GM19240 (cell line): ENCODE measurements around the gene PIK3CB.
"Not testable (repeated sequence)": the region's sequence is repeated elsewhere in the genome, so short reads cannot be mapped to it uniquely, and the experiment has no call there.

ENCODE experiments used
- DNase-seq: peaks from one replicate; pipeline ENCODE4 v3.0.0; 2011; ENCODE audit warnings: low spot score; ENCODE audit not compliant: insufficient read length

The PIK3CB gene

GRCh38 chr3:138806376-138807080 is 28.2 kb downstream of the PIK3CB start:
- DNase-seq = no peak

GRCh38 chr3:138803006-138803653 is 31.6 kb downstream of the PIK3CB start:
- DNase-seq = no peak

GRCh38 chr3:138802223-138802622 is 32.5 kb downstream of the PIK3CB start:
- DNase-seq = not testable (repeated sequence)

- DNase-seq = no peak
These were observed 32.9 kb downstream of the PIK3CB start for GRCh38 chr3:138801792-138802191.

- DNase-seq = no peak
These were observed 34.5 kb downstream of the PIK3CB start for GRCh38 chr3:138800248-138800647.

GRCh38 chr3:138799822-138800221 is 34.9 kb downstream of the PIK3CB start:
- no peak for DNase-seq

- no peak for DNase-seq
These were observed 37.2 kb downstream of the PIK3CB start for GRCh38 chr3:138797508-138798038.

- DNase-seq = no peak
These were observed 38.0 kb downstream of the PIK3CB start for GRCh38 chr3:138796761-138797160.

GRCh38 chr3:138786788-138787271 is 47.9 kb downstream of the PIK3CB start:
- DNase-seq = no peak

GRCh38 chr3:138785951-138786350 is 48.8 kb downstream of the PIK3CB start:
- DNase-seq = no peak

GRCh38 chr3:138785362-138785857 is 49.3 kb downstream of the PIK3CB start:
- DNase-seq = not testable (repeated sequence)

- DNase-seq = no peak
These were observed 52.0 kb downstream of the PIK3CB start for GRCh38 chr3:138782755-138783154.

GRCh38 chr3:138781012-138781470 is 53.7 kb downstream of the PIK3CB start:
- no peak for DNase-seq

GRCh38 chr3:138778643-138779042 is 56.1 kb downstream of the PIK3CB start:
- DNase-seq = no peak

- DNase-seq = no peak
These were observed 57.8 kb downstream of the PIK3CB start for GRCh38 chr3:138776961-138777360.

- DNase-seq = no peak
These were observed 59.5 kb downstream of the PIK3CB start for GRCh38 chr3:138775254-138775595.

GRCh38 chr3:138774529-138775253 is 60.0 kb downstream of the PIK3CB start:
- no peak for DNase-seq

GRCh38 chr3:138771585-138771984 is 63.1 kb downstream of the PIK3CB start:
- no peak for DNase-seq

GRCh38 chr3:138769616-138770015 is 65.1 kb downstream of the PIK3CB start:
- no peak for DNase-seq

GRCh38 chr3:138768946-138769345 is 65.8 kb downstream of the PIK3CB start:
- DNase-seq = no peak

- DNase-seq = no peak
These were observed 66.6 kb downstream of the PIK3CB start for GRCh38 chr3:138768125-138768524.
